Uterus (tissue), 2 donors: Measurements from ENCODE around the gene MOGAT2.

Experiments
- CTCF ChIP-seq, 4 experiments: fragments of 200-600 bp in 2 of 4; fragments of 450-650 bp in 2 of 4; sonication (generic) in 2 of 4; IDR thresholded peaks; one replicate each; pipeline ENCODE4 v1.5.1; 2016 to 2019; ENCODE audit warnings: antibody characterized with exemption in 4 of 4, mild to moderate bottlenecking in 2 of 4, moderate library complexity in 1 of 4
- POLR2A ChIP-seq, 2 donors: fragments of 450-650 bp; IDR thresholded peaks; one replicate each; pipeline ENCODE4 v1.6.1; 2016; ENCODE audit warnings: antibody characterized with exemption in 2 of 2, mild to moderate bottlenecking in 1 of 2, moderate library complexity in 1 of 2

- TF ChIP-seq CTCF (IDR thresholded peaks at IDR 0.05) (no peak), POLR2A (IDR thresholded peaks at IDR 0.05) (no peak)
Observed at GRCh38 chr11:75718419-75719339, 1.0 kb downstream of the MOGAT2 start.
